Muscle layer of colon (tissue), 2 donors: ENCODE data around the gene PLCH1.

Experiments used
- H3K27ac ChIP-seq: one replicate; pipeline ENCODE4 v1.7.0; 2013; ENCODE audit warnings: low read depth, mild to moderate bottlenecking, low read length, moderate library complexity
- H3K27me3 ChIP-seq, 2 donors: one replicate each; pipeline ENCODE4 v1.7.0; 2013; ENCODE audit warnings: low read length in 2 of 2, mild to moderate bottlenecking in 2 of 2; ENCODE audit not compliant: insufficient read depth in 2 of 2, control insufficient read depth in 1 of 2
- H3K36me3 ChIP-seq: one replicate; pipeline ENCODE4 v1.7.0; 2013; ENCODE audit warnings: mild to moderate bottlenecking, low read length; ENCODE audit not compliant: insufficient read depth
- H3K4me1 ChIP-seq: one replicate; pipeline ENCODE4 v1.7.0; 2013; ENCODE audit warnings: mild to moderate bottlenecking, low read length; ENCODE audit not compliant: insufficient read depth
- H3K4me3 ChIP-seq, 2 donors: one replicate each; pipeline ENCODE4 v1.7.0; 2013; ENCODE audit warnings: low read length in 2 of 2, low read depth in 1 of 2, mild to moderate bottlenecking in 1 of 2, moderate library complexity in 1 of 2
- H3K9ac ChIP-seq: one replicate; pipeline ENCODE4 v1.7.0; 2013; ENCODE audit warnings: low read length
- H3K9me3 ChIP-seq: one replicate; pipeline ENCODE4 v1.7.0; 2013; ENCODE audit warnings: mild to moderate bottlenecking, low read length
- donor health status: abdominal sarcoma.
- donor health status: Adenocarcinoma of cecum.

Gene PLCH1

GRCh38 chr3:155423526-155424322, 321.1 kb downstream of the PLCH1 start:
- H3K4me1 ChIP-seq, result no peaks in the 10 kb centered on the region
- H3K27ac ChIP-seq, result no peak overlapping the region
- H3K9me3 ChIP-seq, result no peaks in the 10 kb centered on the region
- H3K36me3 ChIP-seq, result no peaks in the 10 kb centered on the region
- H3K27me3 ChIP-seq, result no peaks in the 10 kb centered on the region
- no peak overlapping the region for H3K4me3 ChIP-seq
- no peak overlapping the region for H3K9ac ChIP-seq

DNA sequence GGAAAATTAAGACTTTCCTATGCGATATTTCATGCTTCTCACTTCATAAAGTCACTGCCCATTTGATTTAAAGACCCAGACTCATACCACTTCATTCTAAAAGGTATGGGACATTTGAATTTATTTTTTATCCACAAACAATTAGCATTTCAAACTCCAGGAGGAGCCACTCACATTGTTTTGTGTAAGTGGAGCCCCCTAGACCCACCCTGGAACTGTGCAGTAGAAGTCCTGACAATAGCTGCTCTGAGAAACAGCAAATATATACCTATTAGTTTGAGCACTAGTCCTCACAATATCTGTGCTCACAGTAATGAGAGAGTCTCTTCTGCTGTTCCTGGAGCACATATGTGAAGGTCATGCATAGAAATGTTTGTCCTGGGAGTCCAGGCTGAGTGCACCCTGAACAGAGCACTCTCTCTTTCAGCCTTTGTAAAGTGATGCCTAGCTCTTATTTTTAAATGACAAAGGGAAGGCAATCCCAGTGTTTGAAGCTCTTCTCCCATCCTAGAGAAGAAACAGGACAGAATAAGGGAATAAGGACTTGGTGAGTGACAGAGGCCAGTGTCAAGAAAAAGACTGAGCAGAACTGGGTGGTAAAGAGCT, 323.9 kb downstream of the PLCH1 start:
- H3K27me3 ChIP-seq, result no peaks in the 10 kb centered on the region
- no peaks in the 10 kb centered on the region for H3K9me3 ChIP-seq
- H3K4me3 ChIP-seq, result no peak overlapping the region
- H3K4me1 ChIP-seq, result no peaks in the 10 kb centered on the region
- H3K36me3 ChIP-seq, result no peaks in the 10 kb centered on the region
- no peak overlapping the region for H3K27ac ChIP-seq
- no peak overlapping the region for H3K9ac ChIP-seq

GRCh38 chr3:155420406-155420805, 324.5 kb downstream of the PLCH1 start:
- Histone ChIP-seq H3K9ac (no peak overlapping the region), H3K4me1 (no peaks in the 10 kb centered on the region), H3K27me3 (no peaks in the 10 kb centered on the region), H3K9me3 (no peaks in the 10 kb centered on the region), H3K4me3 (no peak overlapping the region), H3K27ac (no peak overlapping the region), H3K36me3 (no peaks in the 10 kb centered on the region)

DNA sequence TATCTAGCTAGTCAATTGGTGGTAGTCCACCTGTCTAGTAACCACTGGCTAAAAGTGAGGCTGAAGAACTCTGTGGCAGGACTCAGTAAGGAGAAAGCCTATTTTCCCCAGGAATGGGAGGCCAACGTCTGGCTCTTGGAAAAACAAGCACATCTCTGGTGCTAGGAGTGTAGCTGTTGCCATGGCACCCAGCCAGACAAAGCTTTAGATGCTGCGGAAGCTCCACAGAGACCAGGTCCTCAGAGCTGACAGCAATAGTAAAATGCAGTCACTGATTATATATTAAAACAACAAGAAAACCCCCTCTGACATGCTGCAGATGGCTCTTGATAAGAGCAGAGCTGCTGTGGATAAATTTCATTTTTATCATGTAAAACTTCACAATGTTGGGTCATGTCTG, 326.5 kb downstream of the PLCH1 start:
- Histone ChIP-seq H3K27ac (no peak overlapping the region), H3K27me3 (no peaks in the 10 kb centered on the region), H3K9ac (no peak overlapping the region), H3K4me1 (no peaks in the 10 kb centered on the region), H3K36me3 (no peaks in the 10 kb centered on the region), H3K9me3 (no peaks in the 10 kb centered on the region), H3K4me3 (no peak overlapping the region)

DNA sequence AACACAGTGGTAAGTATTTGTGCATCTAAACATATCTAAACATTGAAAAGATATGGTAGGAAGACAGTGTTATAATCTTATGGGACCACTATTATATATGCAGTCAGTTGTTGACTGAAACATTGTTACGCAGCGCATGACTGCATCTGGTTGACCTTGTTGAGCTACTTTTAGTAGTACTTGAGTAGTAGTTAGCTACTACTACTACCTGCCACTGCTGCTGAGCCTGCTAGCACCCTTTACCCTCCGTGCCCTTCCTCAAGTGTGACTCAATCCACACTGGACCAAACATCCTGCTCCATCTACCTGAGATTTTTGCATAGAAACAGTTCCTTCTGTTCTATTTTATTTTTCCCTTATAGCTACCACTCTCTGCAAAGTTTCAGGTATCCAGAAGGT, 327.8 kb downstream of the PLCH1 start:
- H3K4me3 ChIP-seq, result no peak overlapping the region
- H3K36me3 ChIP-seq, result no peaks in the 10 kb centered on the region
- no peaks in the 10 kb centered on the region for H3K27me3 ChIP-seq
- no peaks in the 10 kb centered on the region for H3K4me1 ChIP-seq
- no peak overlapping the region for H3K27ac ChIP-seq
- no peak overlapping the region for H3K9ac ChIP-seq
- H3K9me3 ChIP-seq, result no peaks in the 10 kb centered on the region

- Histone ChIP-seq H3K27me3 (no peaks in the 10 kb centered on the region), H3K36me3 (no peaks in the 10 kb centered on the region), H3K4me1 (no peaks in the 10 kb centered on the region), H3K4me3 (no peak overlapping the region), H3K9me3 (no peaks in the 10 kb centered on the region), H3K9ac (no peak overlapping the region), H3K27ac (no peak overlapping the region)
These were observed 328.3 kb downstream of the PLCH1 start for GRCh38 chr3:155416500-155417118.

DNA sequence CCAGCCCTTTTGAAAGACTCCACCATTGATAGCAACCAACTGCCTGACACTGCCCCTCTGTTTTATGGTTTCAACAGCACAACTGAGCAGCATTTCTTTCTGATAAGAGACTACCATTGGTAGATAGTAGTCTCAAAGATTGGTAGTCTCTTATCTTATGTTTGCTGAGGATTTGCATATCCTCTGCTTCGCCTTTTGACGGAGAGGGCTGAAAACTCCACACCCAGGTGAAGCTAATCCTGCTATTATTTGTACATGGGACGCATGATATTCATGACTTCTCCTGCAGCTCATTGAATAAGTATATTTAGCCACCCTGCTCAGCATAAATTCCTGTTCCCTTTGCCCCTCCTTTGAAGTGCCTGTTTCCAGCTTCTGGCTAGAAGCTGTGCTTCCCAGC, 332.0 kb downstream of the PLCH1 start:
- no peak overlapping the region for H3K4me3 ChIP-seq
- no peaks in the 10 kb centered on the region for H3K9me3 ChIP-seq
- no peak overlapping the region for H3K27ac ChIP-seq
- no peaks in the 10 kb centered on the region for H3K4me1 ChIP-seq
- no peak overlapping the region for H3K9ac ChIP-seq
- no peaks in the 10 kb centered on the region for H3K36me3 ChIP-seq
- H3K27me3 ChIP-seq, result no peaks in the 10 kb centered on the region

GRCh38 chr3:155411500-155412223, 333.2 kb downstream of the PLCH1 start:
- Histone ChIP-seq H3K9me3 (no peaks in the 10 kb centered on the region), H3K9ac (no peak overlapping the region), H3K27me3 (no peaks in the 10 kb centered on the region), H3K27ac (no peak overlapping the region), H3K4me3 (no peak overlapping the region), H3K36me3 (no peaks in the 10 kb centered on the region), H3K4me1 (no peaks in the 10 kb centered on the region)

- H3K27me3 ChIP-seq, result no peaks in the 10 kb centered on the region
- no peak overlapping the region for H3K9ac ChIP-seq
- H3K9me3 ChIP-seq, result no peaks in the 10 kb centered on the region
- no peak overlapping the region for H3K4me3 ChIP-seq
- H3K27ac ChIP-seq, result no peak overlapping the region
- H3K4me1 ChIP-seq, result no peaks in the 10 kb centered on the region
- no peaks in the 10 kb centered on the region for H3K36me3 ChIP-seq
These were observed 335.5 kb downstream of the PLCH1 start for GRCh38 chr3:155409336-155409735.

DNA sequence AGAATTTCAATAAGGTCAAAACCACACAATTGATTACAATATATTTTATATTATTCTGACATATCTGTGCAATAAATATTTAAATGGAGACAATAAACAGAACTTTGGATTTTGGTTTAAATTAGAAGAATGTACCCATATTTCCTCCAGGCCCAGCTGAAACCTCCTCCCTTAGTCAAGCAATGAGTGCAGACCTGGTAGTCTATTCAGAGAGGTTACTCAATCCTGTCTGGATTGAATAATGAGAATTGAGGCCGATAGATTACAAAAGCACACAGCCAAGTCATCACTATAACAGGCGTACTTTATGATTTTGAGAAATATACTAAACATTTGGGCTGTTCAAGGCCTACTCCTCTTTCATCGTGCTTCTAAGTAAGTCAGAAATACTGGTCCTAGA, 336.9 kb downstream of the PLCH1 start:
- Histone ChIP-seq H3K36me3 (no peaks in the 10 kb centered on the region), H3K27ac (no peak overlapping the region), H3K9ac (no peak overlapping the region), H3K27me3 (no peaks in the 10 kb centered on the region), H3K4me1 (no peaks in the 10 kb centered on the region), H3K4me3 (no peak overlapping the region), H3K9me3 (no peaks in the 10 kb centered on the region)

- H3K36me3 ChIP-seq, result no peaks in the 10 kb centered on the region
- no peaks in the 10 kb centered on the region for H3K4me1 ChIP-seq
- no peak overlapping the region for H3K9ac ChIP-seq
- H3K9me3 ChIP-seq, result no peaks in the 10 kb centered on the region
- no peak overlapping the region for H3K27ac ChIP-seq
- no peak overlapping the region for H3K4me3 ChIP-seq
- no peaks in the 10 kb centered on the region for H3K27me3 ChIP-seq
These were observed 337.5 kb downstream of the PLCH1 start for GRCh38 chr3:155407331-155407730.
